ENCODE results near the gene E4F1.

Gene E4F1

DNA sequence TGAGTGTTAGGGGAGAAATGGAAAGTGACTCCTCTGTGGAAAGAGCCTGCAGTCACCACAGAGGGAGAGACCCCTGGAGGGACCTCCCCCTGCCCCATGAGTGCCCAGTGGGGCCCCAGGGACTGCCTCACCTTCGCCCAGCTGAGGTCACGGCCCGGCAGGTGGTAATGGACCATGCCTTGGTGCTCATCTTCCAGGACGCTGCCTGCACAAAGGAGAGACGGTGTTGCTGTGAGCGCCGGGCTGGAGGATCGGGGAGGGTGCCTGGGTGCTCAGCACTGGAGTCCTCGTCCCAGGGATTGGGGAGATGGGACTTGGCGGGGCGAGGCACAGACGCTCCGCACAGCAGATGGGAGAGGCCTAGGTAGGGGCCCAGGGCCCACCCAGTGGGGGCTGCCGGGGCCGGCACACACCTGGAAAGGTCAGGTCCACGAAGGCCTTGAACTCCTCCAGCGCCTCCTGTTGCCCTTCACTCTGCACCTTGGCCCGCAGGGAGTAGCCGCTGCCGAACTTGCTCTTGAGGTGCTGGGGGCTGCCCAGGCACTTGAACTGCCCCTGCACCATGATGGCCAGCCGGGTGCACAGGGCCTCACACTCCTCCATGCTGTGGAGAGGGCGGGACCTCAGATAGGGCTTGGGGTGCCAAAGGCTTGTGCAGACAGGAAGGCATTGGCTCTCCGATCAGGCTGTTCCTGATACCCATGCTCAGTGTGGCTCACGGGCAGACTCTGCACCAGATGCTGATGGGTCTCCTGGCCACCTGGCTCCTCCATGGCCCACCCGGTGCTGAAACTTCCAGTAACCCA is 54.3 kb downstream of the E4F1 start:
- no peak for DNase-seq

DNA sequence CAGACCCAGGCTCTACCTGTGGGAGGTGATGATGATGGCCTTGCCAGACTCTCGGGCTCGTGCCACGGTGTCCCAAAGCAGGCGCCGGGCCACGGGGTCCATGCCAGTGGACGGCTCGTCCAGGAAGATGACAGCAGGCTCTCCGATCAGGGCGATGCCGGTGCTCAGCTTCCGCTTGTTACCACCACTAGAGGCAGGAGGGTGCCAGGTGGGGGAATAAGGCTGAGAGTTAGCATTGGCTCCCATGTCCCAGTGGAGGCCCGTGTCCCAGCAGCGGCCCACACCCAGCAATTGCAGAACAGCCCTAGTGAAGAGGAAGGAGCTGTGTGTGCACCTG is 54.8 kb downstream of the E4F1 start:
- DNase-seq: no peak

DNA sequence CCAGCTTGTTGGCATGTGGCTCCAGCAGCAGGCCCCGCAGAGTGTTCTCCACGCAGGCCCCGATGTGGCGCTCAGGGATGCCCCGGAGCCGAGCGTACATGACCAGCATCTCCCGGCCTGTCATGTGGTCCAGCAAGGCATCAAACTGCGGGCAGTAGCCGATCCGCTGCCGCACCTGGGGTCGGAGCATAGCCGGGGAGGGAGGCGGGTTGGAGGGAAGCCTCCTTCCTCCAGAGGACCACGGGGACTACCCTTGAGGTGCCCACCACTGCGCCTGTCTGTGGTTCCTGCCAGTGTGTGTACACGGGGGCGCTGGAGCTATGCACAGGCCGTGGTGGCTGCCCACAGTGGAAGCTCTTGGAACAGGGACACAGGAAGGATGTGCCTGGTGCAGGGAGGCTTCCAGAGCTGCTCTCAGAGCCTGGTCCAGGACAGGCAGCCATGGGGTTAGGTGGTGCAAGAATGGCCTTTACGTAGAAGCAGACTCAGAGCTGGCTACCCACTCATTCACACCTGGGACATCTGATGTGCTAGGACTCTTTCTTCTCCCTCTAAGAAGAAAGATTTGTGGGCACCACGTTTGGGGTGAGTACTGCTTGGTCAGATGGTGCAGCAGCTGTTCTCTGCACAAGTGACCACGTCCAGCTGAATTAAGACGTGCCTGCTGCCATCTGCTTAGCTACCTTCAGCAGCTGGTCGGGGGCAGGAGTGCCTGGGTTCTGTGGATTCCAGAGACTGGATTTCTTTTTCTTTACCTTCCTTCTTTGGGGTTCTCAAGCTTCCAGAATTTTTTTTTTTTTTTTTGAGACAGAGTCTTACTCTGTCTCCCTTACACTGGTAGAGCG is 55.8 kb downstream of the E4F1 start:
- no peak for DNase-seq

DNA sequence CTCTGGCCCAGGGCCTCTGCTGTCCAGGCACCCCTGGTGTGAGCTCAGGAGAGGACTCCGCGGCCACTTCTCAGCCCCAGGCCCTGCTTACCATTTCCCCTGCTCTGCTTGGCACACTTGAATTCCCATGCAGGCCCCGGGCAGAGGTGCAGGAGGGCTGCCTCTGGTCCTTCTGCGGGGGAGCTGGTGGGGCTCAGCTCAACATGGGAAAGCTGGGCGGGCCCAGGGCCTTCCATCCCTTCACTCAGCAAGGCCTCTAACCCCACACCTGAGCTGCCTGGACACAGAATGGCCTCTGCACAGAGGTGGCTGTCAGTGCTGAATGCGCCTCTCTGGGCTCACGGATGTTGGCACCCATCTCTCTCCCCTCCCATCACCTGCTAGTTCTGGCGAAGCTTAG is 57.1 kb downstream of the E4F1 start:
- DNase-seq: no peak

DNA sequence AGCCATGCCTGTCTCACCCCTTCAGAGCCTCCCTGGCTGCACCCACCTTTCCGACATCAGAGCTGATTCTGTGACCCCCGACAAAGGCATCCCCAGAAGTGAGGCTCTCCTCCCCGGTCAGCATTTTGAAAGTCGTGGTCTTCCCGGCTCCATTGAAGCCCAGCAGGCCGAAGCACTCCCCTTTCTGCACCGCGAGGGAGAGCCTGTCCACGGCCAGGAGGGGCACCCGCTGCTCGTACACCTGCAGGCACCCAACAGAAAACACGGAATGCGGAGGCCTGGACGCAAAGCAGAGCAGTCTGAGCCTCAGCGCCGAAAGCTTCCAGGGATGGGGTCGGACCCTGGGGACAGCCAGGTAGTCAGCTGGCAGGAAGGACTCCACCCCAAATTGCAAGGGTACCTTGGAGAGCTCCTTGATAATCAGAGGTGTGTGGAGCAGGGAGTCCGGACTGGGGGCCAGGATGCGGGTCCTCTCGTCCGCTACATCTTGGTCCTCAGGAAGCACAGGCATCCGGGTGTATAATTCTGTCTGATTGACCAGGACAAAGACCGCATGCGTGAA is 57.7 kb downstream of the E4F1 start:
- no peak for DNase-seq

DNA sequence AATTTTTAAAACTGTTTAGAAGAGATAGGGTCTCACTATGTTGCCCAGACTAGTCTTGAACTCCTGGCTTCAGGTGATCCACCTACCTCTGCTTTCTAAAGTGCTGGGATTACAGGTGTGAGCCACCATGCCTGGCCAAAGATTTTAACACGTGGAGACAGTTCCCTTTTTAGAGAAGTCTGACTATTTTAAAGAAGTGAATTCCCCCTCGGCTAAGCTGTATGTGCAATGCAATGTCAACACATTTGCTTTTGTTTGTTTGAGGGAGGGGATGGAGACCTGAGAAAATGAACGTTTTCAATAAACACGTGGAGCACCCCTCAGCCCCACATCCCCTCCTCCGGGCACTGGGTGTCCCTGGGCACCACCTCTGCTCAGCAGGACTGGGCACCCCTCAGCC is 58.9 kb downstream of the E4F1 start:
- no peak for DNase-seq

DNA sequence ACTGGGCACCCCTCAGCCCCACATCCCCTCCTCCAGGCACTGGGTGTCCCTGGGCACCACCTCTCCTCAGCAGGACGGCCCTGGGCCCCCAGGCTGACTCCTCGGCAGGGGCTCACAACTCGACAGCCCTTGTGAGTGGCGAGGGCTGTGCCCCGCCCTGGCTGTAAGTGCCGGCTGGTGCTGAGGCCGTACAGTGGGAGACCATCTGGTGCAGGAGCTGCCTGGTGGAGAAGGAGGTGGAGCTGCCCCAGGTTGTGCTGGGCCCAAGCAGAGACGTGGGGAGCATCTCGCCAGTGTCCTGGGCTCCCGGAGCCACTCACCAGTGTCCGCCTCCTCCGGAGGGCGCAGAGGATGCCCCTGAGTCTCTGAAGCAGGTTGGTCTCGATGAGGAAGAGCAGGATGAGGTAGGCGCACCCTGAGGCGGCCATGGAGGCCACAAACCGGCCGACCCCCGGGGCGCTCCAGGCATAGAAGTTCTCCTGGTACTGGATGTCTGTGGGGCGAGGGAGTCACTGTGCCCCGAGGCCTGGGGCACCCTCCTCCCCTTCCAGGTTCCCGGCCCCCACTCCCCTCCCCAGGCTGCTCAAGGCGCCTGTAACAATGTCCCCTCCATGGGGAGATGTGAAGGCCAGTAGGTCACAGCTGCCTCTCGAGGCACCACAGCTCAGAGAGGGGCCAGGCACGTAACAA is 59.6 kb downstream of the E4F1 start:
- DNase-seq: no peak

DNA sequence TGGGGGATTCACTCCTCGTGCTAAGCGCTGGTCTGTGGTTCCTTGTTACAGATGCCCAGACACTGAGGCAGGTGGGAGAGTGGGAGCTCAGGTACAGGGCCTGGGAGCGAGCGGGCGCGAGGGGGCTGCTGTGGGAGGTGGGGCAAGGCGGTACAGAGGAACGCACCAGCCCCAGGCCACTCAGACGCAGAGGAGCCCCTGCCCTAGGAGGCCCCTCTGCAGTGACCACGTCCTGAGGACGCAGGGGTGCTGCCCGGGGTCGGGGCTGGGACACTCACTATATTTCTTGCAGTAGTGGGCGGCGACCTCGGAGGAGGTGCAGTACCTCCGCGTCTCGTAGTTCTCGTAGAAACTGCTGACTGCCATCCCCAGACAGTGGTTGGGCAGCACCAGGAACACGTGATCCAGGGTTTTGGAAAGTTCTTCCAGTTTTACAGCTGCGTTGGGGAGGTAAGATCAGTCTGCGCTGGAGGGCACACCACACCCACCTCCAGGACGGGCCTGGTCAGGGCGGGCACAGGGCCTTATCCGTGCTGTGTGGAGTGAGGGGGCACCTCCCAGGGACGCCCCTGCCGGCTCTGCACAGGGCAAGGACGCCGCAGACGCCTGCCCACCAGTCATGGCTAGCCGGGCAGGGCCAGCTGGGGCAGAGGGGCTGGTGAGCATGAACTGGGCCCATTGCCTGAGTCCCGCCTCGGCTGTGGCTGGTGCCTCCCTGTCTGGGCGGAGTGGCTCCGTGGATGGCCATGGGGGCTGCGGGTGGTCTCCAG is 60.8 kb downstream of the E4F1 start:
- no peak for DNase-seq

DNA sequence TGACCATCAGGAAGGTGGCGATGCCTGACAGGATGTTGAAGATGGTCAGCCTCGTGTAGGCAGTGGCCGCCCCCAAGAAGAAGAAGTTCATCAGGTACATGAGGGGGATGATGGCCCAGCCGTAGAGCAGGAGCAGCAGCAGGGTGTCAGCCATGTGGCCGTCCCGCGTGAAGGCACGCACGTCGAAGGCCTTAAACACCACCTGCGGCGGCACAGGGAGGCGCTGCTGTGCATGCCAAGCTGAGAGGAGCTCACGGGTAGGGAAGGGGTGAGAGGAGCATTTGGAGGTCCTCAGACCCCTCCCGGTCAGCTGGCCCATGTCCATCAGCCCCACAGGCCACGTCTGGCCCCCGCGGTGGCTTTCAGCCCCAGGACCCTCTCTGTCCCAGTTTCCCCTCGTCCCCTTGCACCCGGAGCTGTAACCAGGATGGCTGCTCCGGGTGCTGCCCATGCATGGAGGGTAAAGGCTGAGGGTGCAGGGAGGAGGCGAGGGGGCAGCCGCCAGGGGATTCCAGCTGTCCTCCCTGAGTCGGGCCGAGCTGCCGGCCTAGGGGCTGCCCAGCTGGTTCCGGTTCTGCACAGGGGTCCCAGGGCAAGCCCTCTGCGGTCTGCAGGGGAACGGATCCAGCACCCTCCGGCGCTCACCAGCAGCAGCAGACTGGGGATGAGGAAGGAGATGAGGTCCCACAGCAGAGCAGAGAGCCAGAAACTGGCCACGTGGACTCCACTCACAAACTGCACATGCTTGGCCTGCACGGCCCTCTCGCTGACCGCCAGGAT is 61.6 kb downstream of the E4F1 start:
- DNase-seq: no peak

Measured in AML-193 (cell line).